ENCODE measurements around the gene TOMM40L.

The TOMM40L gene

GRCh38 chr1:161200421-161200991 is 25.4 kb upstream of the TOMM40L start:
- in situ Hi-C loops (cut with HindIII; ENCODE audit: low sequenced_read_pairs) = loop anchor here (25.0 kb wide), 1 partner anchor 537 kb away; the partner anchor contains the start of gene DUSP12
- TF ChIP-seq, protein P1, sequence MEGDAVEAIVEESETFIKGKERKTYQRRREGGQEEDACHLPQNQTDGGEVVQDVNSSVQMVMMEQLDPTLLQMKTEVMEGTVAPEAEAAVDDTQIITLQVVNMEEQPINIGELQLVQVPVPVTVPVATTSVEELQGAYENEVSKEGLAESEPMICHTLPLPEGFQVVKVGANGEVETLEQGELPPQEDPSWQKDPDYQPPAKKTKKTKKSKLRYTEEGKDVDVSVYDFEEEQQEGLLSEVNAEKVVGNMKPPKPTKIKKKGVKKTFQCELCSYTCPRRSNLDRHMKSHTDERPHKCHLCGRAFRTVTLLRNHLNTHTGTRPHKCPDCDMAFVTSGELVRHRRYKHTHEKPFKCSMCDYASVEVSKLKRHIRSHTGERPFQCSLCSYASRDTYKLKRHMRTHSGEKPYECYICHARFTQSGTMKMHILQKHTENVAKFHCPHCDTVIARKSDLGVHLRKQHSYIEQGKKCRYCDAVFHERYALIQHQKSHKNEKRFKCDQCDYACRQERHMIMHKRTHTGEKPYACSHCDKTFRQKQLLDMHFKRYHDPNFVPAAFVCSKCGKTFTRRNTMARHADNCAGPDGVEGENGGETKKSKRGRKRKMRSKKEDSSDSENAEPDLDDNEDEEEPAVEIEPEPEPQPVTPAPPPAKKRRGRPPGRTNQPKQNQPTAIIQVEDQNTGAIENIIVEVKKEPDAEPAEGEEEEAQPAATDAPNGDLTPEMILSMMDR (IDR thresholded peaks at IDR 0.05; ENCODE audit: low read depth, low read length, missing control alignments) = no peak
- H3K4me3 ChIP-seq (ENCODE audit: low read depth, low read length) = no peak overlapping the region
- no peak for DNase-seq (ENCODE audit: low read depth)

DNA sequence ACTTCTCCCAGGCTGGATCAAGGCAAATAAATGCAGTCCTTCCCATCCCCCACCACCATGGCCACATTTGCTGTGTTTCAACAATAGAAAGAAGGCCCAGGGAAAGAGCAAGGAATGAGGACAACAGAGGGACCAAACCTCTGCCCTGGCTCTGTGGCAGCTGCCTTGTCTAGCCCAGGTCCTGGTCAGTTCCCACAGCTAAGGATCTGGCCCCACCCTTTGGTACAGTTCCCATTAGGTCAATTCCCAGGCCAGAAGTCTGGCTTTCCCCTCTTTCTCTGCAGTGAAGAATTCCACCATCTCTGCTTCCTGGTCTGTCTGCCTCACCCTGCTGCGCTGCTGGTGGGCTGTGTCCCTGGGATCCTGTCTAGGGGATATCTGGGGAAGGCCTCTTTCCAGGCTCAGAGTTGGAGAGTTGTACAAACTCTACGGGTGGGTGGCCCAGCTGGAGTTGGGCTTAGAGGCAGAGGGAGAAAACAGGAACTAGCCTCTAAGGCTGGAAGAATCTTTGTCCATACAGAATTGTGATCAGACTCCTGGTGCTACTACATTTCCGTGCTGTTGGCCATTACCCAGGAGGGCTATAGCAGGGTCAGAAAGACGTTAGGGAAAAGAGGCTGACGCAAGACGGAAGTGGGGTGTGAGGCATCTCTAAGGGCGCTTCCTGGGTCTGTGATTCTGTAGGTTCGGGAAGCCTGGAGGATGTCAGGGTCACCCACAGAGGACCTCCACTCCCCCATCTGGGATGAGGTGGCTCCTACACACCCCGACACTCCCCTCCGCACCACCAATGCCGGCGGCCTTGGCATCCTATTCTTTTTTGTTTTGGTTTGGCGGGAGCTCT is 24.6 kb upstream of the TOMM40L start:
- TF ChIP-seq, protein P1 (IDR thresholded peaks at IDR 0.05; ENCODE audit: low read depth, low read length, missing control alignments) = no peak
- H3K4me3 ChIP-seq (ENCODE audit: low read depth, low read length) = peak overlapping the region; percentile 97
- no peak for DNase-seq (ENCODE audit: low read depth)
- in situ Hi-C loops (cut with HindIII; ENCODE audit: low sequenced_read_pairs) = loop anchor here (25.0 kb wide), 1 partner anchor 536 kb away; the partner anchor contains the start of gene DUSP12

- H3K4me3 ChIP-seq (ENCODE audit: low read depth, low read length) = peak within 1 kb of the TSS; percentile 97
- in situ Hi-C loops (cut with HindIII; ENCODE audit: low sequenced_read_pairs) = loop anchor here (25.0 kb wide), 1 partner anchor 535 kb away; the partner anchor contains the start of gene DUSP12
- TF ChIP-seq, protein P1 (IDR thresholded peaks at IDR 0.05; ENCODE audit: low read depth, low read length, missing control alignments) = peak; percentile 57
- DNase-seq (ENCODE audit: low read depth) = peak; percentile 99
These were observed 23.8 kb upstream of the TOMM40L start, which contains the start of gene NDUFS2 for GRCh38 chr1:161201836-161202712. NDUFS2 (plus strand) TSS chr1:161202367; CDS start chr1:161202386, 19 bp downstream.

GRCh38 chr1:161206411-161207140 is 19.3 kb upstream of the TOMM40L start:
- in situ Hi-C loops (cut with HindIII; ENCODE audit: low sequenced_read_pairs) = loop anchor here (5.0 to 25.0 kb wide), 3 partner anchors 96 to 531 kb away; partner anchors contain the start of gene DUSP12
- TF ChIP-seq, protein P1 (IDR thresholded peaks at IDR 0.05; ENCODE audit: low read depth, low read length, missing control alignments) = no peak
- DNase-seq (ENCODE audit: low read depth) = no peak
- no peak overlapping the region for H3K4me3 ChIP-seq (ENCODE audit: low read depth, low read length)

DNA sequence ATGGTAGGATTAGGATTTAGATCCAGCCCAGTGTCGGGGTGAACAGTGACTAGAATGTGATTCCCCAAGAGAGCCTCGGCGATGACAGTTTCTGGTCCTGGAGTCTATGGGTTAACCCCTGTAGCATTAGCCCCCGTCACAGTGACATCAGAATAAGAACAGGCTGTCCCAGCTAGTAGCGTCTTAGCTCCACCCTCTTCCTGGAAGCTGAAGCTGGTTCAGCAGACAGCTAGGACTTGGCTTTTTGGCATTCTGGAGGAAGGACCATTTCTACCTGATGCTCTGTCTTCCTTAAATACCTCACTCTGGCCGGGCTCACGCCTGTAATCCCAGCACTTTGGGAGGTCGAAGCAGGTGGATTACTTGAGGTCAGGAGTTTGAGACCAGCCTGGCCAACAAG is 18.7 kb upstream of the TOMM40L start:
- TF ChIP-seq, protein P1 (IDR thresholded peaks at IDR 0.05; ENCODE audit: low read depth, low read length, missing control alignments) = no peak
- in situ Hi-C loops (cut with HindIII; ENCODE audit: low sequenced_read_pairs) = loop anchor here (5.0 to 25.0 kb wide), 3 partner anchors 95 to 530 kb away; partner anchors contain the start of gene DUSP12
- DNase-seq (ENCODE audit: low read depth) = no peak
- no peak overlapping the region for H3K4me3 ChIP-seq (ENCODE audit: low read depth, low read length)

All from astrocyte of the cerebellum (primary cell).